ENCODE data around the gene NLRP6. TPM values are rescaled to one million over a fixed set of nuclear protein-coding genes. Genes with fewer than 3 reads are reported as not detected.

Gene NLRP6
- total and polyA plus RNA-seq, 2 donors (not counting 1 experiment from before 2014, with no cell fraction given), result 1.4 to 2.7 TPM

GRCh38 chr11:315051-315481 lies 36.9 kb downstream of the NLRP6 start:
- H3K79me2 ChIP-seq (ENCODE audit: control insufficient read depth, insufficient read depth, low read length), result peaks cover 38% of the 10 kb centered on the region
- H3K27ac ChIP-seq (ENCODE audit: low read length in 2 of 2), result peak overlapping the region in 1 of 2 donors; percentile 19
- TF ChIP-seq EZH2 (IDR thresholded peaks at IDR 0.05; ENCODE audit: borderline replicate concordance, insufficient read depth, low read depth, low read length, poor library complexity, severe bottlenecking) (no peak), CTCF (IDR thresholded peaks at IDR 0.05) (no peak)
- H3K9me3 Mint-ChIP-seq (ENCODE audit: insufficient read depth), result no peaks in the 10 kb centered on the region
- H3K9me3 ChIP-seq (ENCODE audit: control extremely low read depth in 1 of 3, control insufficient read depth in 2 of 3, insufficient read depth in 1 of 3, low read length in 2 of 3), result no peaks in the 10 kb centered on the region
- H3K4me3 ChIP-seq (ENCODE audit: control extremely low read depth in 1 of 5, extremely low read depth in 1 of 5, insufficient read depth in 1 of 5, low read depth in 2 of 5, low read length in 4 of 5), result peak overlapping the region in 3 of 5 experiments; percentile 9 to 72 (median 60)
- 89% methylated on average over 8 of the region's 9 CpGs for WGBS (ENCODE audit: insufficient coverage)
- peaks cover 52% of the 10 kb centered on the region for H3K4me1 Mint-ChIP-seq
- no peaks in the 10 kb centered on the region for H3K27me3 Mint-ChIP-seq
- ChIA-PET CTCF (interaction anchor here (0.6 to 3.3 kb wide), 4 partner anchors 10 to 64 kb away, joined by 4 to 54 read pairs (median 8); partner anchors contain the start of gene IFITM2), POLR2A (interaction anchor here (0.8 to 1.1 kb wide), 2 partner anchors 47 to 64 kb away, joined by 3 to 4 read pairs; no protein-coding TSS in a partner anchor)
- H2AFZ ChIP-seq (ENCODE audit: insufficient read depth, low read depth, low read length, poor library complexity, severe bottlenecking), result no peak overlapping the region
- H3K4me3 Mint-ChIP-seq, result peak overlapping the region; percentile 93
- DNase-seq (no peak), ATAC-seq (ENCODE audit: low read depth) (no peak)
- H3K36me3 ChIP-seq (replicated peaks in 1 of 2; ENCODE audit: control extremely low read depth in 1 of 2, control insufficient read depth in 1 of 2, extremely low read depth in 1 of 2, insufficient read depth in 2 of 2, low read length in 1 of 2), result peaks cover 0 to 2% of the 10 kb centered on the region in 2 experiments
- H3K27ac Mint-ChIP-seq, result peak overlapping the region; percentile 94
- no peaks in the 10 kb centered on the region for H4K20me1 ChIP-seq (ENCODE audit: control insufficient read depth, insufficient read depth, low read length, poor library complexity, severe bottlenecking)
- peak overlapping the region; percentile 85 for H3K4me2 ChIP-seq (replicated peaks; ENCODE audit: low read depth, low read length, poor library complexity, severe bottlenecking)
- intact Hi-C loops (cut with micrococcal nuclease), result no loop called here
- no peaks in the 10 kb centered on the region for H3K27me3 ChIP-seq (replicated peaks in 1 of 4; ENCODE audit: control extremely low read depth in 1 of 4, control insufficient read depth in 3 of 4, insufficient read depth in 4 of 4, low read length in 3 of 4)
- peak overlapping the region; percentile 57 for H3K9ac ChIP-seq (ENCODE audit: low read length)
- H3K4me1 ChIP-seq (ENCODE audit: control insufficient read depth in 2 of 2, insufficient read depth in 2 of 2, low read length in 2 of 2), result peaks cover 38 to 61% of the 10 kb centered on the region in 2 donors

GRCh38 chr11:315516-315994 lies 37.3 kb downstream of the NLRP6 start:
- intact Hi-C loops (cut with micrococcal nuclease), result no loop called here
- H3K27ac Mint-ChIP-seq, result peak overlapping the region; percentile 94

More at GRCh38 chr11:315516-315994, 37.3 kb downstream of the NLRP6 start:
- H3K4me3 Mint-ChIP-seq, result peak overlapping the region; percentile 93
- ATAC-seq (ENCODE audit: low read depth) (no peak), DNase-seq (no peak)
- CTCF ChIA-PET, result interaction anchor here (1.4 to 3.3 kb wide), 3 partner anchors 10 to 65 kb away, joined by 5 to 54 read pairs (median 11); partner anchors contain the start of gene IFITM2
- Histone ChIP-seq H3K4me3 (ENCODE audit: control extremely low read depth in 1 of 5, extremely low read depth in 1 of 5, insufficient read depth in 1 of 5, low read depth in 2 of 5, low read length in 4 of 5) (peak overlapping the region in 1 of 5 experiments; percentile 72), H2AFZ (ENCODE audit: insufficient read depth, low read depth, low read length, poor library complexity, severe bottlenecking) (no peak overlapping the region), H3K9ac (ENCODE audit: low read length) (peak overlapping the region; percentile 57), H3K9me3 (ENCODE audit: control extremely low read depth in 1 of 3, control insufficient read depth in 2 of 3, insufficient read depth in 1 of 3, low read length in 2 of 3) (no peaks in the 10 kb centered on the region), H3K27ac (ENCODE audit: low read length in 2 of 2) (peak overlapping the region in 1 of 2 donors; percentile 19), H4K20me1 (ENCODE audit: control insufficient read depth, insufficient read depth, low read length, poor library complexity, severe bottlenecking) (no peaks in the 10 kb centered on the region), H3K79me2 (ENCODE audit: control insufficient read depth, insufficient read depth, low read length) (peaks cover 38% of the 10 kb centered on the region), H3K36me3 (replicated peaks in 1 of 2; ENCODE audit: control extremely low read depth in 1 of 2, control insufficient read depth in 1 of 2, extremely low read depth in 1 of 2, insufficient read depth in 2 of 2, low read length in 1 of 2) (peaks cover 0 to 2% of the 10 kb centered on the region in 2 experiments), H3K27me3 (replicated peaks in 1 of 4; ENCODE audit: control extremely low read depth in 1 of 4, control insufficient read depth in 3 of 4, insufficient read depth in 4 of 4, low read length in 3 of 4) (no peaks in the 10 kb centered on the region), H3K4me2 (replicated peaks; ENCODE audit: low read depth, low read length, poor library complexity, severe bottlenecking) (peak overlapping the region; percentile 85), H3K4me1 (ENCODE audit: control insufficient read depth in 2 of 2, insufficient read depth in 2 of 2, low read length in 2 of 2) (peaks cover 41 to 64% of the 10 kb centered on the region in 2 donors)
- H3K4me1 Mint-ChIP-seq, result peaks cover 57% of the 10 kb centered on the region
- WGBS (ENCODE audit: insufficient coverage), result 88% methylated on average over 32 of the region's 32 CpGs
- TF ChIP-seq CTCF (IDR thresholded peaks at IDR 0.05) (no peak), EZH2 (IDR thresholded peaks at IDR 0.05; ENCODE audit: borderline replicate concordance, insufficient read depth, low read depth, low read length, poor library complexity, severe bottlenecking) (no peak)
- peaks cover 3% of the 10 kb centered on the region for H3K27me3 Mint-ChIP-seq
- POLR2A ChIA-PET, result interaction anchor here (0.8 to 1.1 kb wide), 2 partner anchors 48 to 64 kb away, joined by 3 to 4 read pairs; no protein-coding TSS in a partner anchor
- no peaks in the 10 kb centered on the region for H3K9me3 Mint-ChIP-seq (ENCODE audit: insufficient read depth)

All from B cell (primary cell).